Thyroid gland (tissue), 4 donors: ENCODE results near the gene ARFGEF2. TPM values are rescaled to one million over a fixed set of nuclear protein-coding genes. Genes with fewer than 3 reads are reported as not detected.

Source experiments
- DNase-seq, 2 donors: peaks; one replicate each; pipeline ENCODE4 v3.0.0-alpha.2; 2019
- H3K27ac ChIP-seq, 3 donors: fragments of 200-600 bp; sonication (generic); 1 replicate in 2 of 3; 2 replicates in 1 of 3; pipeline ENCODE4 v1.5.1; 2016 to 2019; ENCODE audit warnings: mild to moderate bottlenecking in 1 of 3, moderate library complexity in 1 of 3
- H3K27me3 ChIP-seq: fragments of 200-600 bp; sonication (generic); one replicate; pipeline ENCODE4 v1.5.1; 2019
- H3K36me3 ChIP-seq, 2 donors: fragments of 200-600 bp; sonication (generic); one replicate each; pipeline ENCODE4 v1.5.1; 2016 to 2019
- H3K4me1 ChIP-seq, 2 donors: fragments of 200-600 bp; sonication (generic); one replicate each; pipeline ENCODE4 v1.5.1; 2017 to 2019
- H3K4me3 ChIP-seq, 3 donors: fragments of 200-600 bp; sonication (generic); replicated peaks in 1 of 3; 1 replicate in 2 of 3; 2 replicates in 1 of 3; pipeline ENCODE4 v1.5.1; 2016; ENCODE audit warnings: mild to moderate bottlenecking in 1 of 3
- H3K9me3 ChIP-seq: fragments of 200-600 bp; sonication (generic); one replicate; pipeline ENCODE4 v1.5.1; 2017
- POLR2A ChIP-seq, 2 donors: fragments of 450-650 bp; IDR thresholded peaks; one replicate each; pipeline ENCODE4 v1.6.1; 2017; ENCODE audit warnings: antibody characterized with exemption in 2 of 2, mild to moderate bottlenecking in 2 of 2, moderate library complexity in 1 of 2
- WGBS, 2 donors: methylation state at CpG; one replicate each; pipeline ENCODE4 v1.1.5; 2017; 5-methylcytosine and 5-hydroxymethylcytosine counted together
- intact Hi-C: fragments of 100-400 bp; cut with DNase I; formaldehyde crosslinking; loops from one replicate; pipeline ENCODE4 v1.15.1; 2023
- total RNA-seq, 4 donors: library from RNA; depleted of rRNA; stranded (reverse); fragments of >200 nt; gene quantifications; one replicate each; pipeline ENCODE4 v1.2.3, GENCODE V29; 2016
- TF ChIP-seq, protein P1 (sequence below), 6 experiments: fragments of 200-600 bp in 3 of 6; fragments of 450-650 bp in 3 of 6; sonication (generic) in 3 of 6; IDR thresholded peaks; one replicate each; pipeline ENCODE4 v1.5.1; 2016 to 2019; ENCODE audit warnings: antibody characterized with exemption in 6 of 6, mild to moderate bottlenecking in 2 of 6, inconsistent platforms in 1 of 6, moderate library complexity in 1 of 6

The ARFGEF2 gene
- total RNA-seq, 4 donors from 2014 or later = 92.3 to 131 (median 101) TPM

DNA sequence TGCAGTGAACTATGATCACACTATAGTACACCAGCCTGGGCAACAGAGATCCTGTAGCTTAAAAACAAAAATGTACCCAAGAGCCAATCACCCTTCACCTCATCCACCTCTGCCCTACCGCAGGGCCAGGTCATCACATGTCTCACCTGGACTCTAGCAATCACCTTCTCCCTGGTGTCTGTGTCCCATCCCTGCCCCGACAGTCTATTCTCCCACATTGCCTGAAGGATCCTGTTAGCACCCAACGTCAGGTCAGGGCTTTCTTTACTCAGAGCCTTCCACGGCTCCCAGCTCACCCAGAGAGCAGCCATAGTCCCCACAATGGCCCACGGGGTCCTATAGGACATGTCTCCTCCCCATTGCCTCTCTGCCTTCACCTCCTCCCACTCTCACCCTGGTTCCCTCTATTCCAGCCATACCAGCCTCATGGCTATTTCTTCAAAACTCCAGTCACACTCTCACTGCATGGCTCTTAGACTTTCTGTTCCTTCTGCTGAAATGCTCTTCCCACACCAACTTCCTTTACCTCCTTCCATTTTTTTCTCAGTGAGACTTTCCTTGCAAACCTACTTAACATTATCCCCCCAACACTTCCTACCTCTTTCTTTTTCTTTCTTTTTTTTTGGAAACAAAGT, 22.5 kb upstream of the ARFGEF2 start:
- no peak overlapping the region for H3K27ac ChIP-seq
- intact Hi-C loops = no loop called here
- no peaks in the 10 kb centered on the region for H3K36me3 ChIP-seq
- no peaks in the 10 kb centered on the region for H3K4me1 ChIP-seq
- 87 to 90% methylated on average over 5 of the region's 5 CpGs for WGBS, 2 donors
- TF ChIP-seq, protein P1, sequence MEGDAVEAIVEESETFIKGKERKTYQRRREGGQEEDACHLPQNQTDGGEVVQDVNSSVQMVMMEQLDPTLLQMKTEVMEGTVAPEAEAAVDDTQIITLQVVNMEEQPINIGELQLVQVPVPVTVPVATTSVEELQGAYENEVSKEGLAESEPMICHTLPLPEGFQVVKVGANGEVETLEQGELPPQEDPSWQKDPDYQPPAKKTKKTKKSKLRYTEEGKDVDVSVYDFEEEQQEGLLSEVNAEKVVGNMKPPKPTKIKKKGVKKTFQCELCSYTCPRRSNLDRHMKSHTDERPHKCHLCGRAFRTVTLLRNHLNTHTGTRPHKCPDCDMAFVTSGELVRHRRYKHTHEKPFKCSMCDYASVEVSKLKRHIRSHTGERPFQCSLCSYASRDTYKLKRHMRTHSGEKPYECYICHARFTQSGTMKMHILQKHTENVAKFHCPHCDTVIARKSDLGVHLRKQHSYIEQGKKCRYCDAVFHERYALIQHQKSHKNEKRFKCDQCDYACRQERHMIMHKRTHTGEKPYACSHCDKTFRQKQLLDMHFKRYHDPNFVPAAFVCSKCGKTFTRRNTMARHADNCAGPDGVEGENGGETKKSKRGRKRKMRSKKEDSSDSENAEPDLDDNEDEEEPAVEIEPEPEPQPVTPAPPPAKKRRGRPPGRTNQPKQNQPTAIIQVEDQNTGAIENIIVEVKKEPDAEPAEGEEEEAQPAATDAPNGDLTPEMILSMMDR (IDR thresholded peaks at IDR 0.05) = no peak
- TF ChIP-seq POLR2A (IDR thresholded peaks at IDR 0.05) = no peak
- H3K4me3 ChIP-seq = no peak overlapping the region
- H3K9me3 ChIP-seq = no peaks in the 10 kb centered on the region
- no peaks in the 10 kb centered on the region for H3K27me3 ChIP-seq
- no peak for DNase-seq

DNA sequence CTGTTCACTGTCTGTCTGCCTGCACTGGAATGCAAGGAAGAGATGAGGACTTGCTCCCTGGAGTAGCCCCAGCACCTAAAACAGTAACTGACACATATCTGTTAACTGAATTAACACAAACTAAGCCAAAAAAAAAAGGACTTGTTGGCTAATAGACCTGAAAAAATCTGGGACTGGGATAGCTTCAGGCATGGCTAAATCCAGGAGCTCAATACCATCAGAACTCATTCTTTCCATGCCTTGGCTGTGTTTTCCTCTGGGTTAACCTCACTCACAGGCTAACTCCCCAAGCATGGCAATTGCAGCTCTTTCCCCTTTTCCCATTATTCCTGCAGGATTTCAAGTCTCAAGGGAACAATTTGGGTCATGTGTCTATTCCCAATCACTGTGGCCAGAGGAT, 21.6 kb upstream of the ARFGEF2 start:
- H3K27ac ChIP-seq = no peak overlapping the region
- no peak for DNase-seq
- H3K27me3 ChIP-seq = no peaks in the 10 kb centered on the region
- intact Hi-C loops = no loop called here
- H3K9me3 ChIP-seq = no peaks in the 10 kb centered on the region
- H3K36me3 ChIP-seq = no peaks in the 10 kb centered on the region
- TF ChIP-seq, protein P1 (IDR thresholded peaks at IDR 0.05) = no peak
- no peak for TF ChIP-seq POLR2A (IDR thresholded peaks at IDR 0.05)
- no peak overlapping the region for H3K4me3 ChIP-seq
- H3K4me1 ChIP-seq = peaks cover 0 to 4% of the 10 kb centered on the region in 2 donors

DNA sequence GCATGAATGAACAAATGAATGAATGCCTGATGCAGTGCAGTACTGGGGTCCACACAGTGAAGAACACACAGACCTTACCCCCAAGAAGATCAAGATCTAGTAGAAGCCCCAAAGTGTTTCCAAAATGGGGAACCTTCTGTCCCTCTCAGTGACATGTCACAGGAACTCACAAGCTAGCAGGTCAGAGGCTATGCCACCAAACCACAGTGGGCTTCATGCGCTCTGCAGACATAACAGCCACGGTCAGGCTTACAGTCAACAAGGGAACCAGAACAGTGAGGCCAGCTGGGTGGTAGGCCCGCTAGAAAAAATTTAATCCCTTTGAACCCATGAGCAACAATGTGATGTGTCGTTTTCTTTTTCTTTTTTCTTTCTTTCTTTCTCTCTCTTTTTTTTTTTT, 20.2 kb upstream of the ARFGEF2 start:
- Histone ChIP-seq H3K9me3 (no peaks in the 10 kb centered on the region), H3K4me1 (peaks cover 0 to 4% of the 10 kb centered on the region in 2 donors), H3K27me3 (no peaks in the 10 kb centered on the region), H3K27ac (no peak overlapping the region), H3K4me3 (no peak overlapping the region), H3K36me3 (no peaks in the 10 kb centered on the region)
- intact Hi-C loops = no loop called here
- TF ChIP-seq, protein P1 (IDR thresholded peaks at IDR 0.05) = no peak
- TF ChIP-seq POLR2A (IDR thresholded peaks at IDR 0.05) = no peak
- WGBS, 2 donors = 90 to 91% methylated on average over 4 of the region's 4 CpGs
- no peak for DNase-seq

DNA sequence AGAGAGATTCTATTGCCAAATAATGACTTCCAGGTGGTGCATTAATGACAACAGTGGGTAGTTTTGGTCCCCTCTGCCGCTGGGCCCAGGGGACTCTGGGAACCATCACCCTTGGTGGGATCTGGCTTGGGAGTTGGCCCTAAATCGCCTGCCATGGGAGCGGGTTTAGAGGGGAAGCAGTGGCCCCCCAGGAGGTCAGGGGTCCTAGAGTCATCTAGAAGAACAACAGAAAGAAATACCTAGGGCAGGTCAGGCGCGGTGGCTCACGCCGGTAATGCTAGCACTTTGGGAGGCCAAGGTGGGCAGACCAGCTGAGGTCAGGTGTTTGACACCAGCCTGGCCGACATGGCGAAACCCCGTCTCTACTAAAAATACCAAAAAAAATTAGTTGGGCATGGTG, 17.8 kb upstream of the ARFGEF2 start:
- no peak overlapping the region for H3K4me3 ChIP-seq
- intact Hi-C loops = loop anchor here (2.0 kb wide), 1 partner anchor 247 kb away; no protein-coding TSS in a partner anchor
- TF ChIP-seq, protein P1 (IDR thresholded peaks at IDR 0.05) = no peak
- no peak for TF ChIP-seq POLR2A (IDR thresholded peaks at IDR 0.05)
- WGBS, 2 donors = 90 to 93% methylated on average over 10 of the region's 10 CpGs
- no peaks in the 10 kb centered on the region for H3K36me3 ChIP-seq
- H3K4me1 ChIP-seq = peaks cover 0 to 4% of the 10 kb centered on the region in 2 donors
- H3K27ac ChIP-seq = no peak overlapping the region
- no peak for DNase-seq
- H3K9me3 ChIP-seq = no peaks in the 10 kb centered on the region
- H3K27me3 ChIP-seq = no peaks in the 10 kb centered on the region

DNA sequence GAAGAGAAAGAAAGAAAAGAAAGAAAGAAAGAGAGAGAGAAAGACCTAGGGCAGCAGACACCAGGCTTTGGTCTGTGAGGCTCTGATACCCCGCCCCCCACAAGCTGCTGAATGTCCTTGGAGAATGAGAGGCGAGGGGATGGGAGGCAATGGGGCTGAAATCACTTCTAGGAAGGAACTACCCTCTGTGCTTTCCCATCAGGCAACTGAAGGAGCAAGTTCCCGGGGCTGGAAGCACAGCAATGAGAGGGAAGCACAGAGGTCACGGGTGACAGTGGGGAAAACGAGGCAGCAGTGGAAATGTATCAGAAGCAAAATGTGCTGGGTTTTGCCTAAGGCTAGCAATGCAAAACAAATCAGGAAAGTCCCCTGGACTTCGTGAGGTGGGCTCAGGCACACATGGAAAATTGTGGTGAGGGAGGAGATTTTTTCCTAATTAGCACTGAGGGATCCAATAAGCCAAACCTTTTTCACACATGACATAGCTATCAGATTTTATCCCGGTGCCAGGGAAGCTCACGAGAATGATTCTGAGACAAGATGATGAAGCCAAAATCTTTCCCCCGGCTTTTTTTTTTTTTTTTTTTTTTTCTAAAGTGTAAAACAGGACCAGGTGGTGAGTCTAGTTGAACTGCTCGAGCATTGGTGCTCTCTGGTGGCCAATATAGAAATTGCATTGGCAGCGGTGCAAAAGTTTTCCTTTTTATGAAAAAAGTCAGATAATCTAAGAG, 16.8 kb upstream of the ARFGEF2 start:
- Histone ChIP-seq H3K9me3 (no peaks in the 10 kb centered on the region), H3K27me3 (no peaks in the 10 kb centered on the region), H3K27ac (no peak overlapping the region), H3K4me1 (peaks cover 0 to 4% of the 10 kb centered on the region in 2 donors), H3K36me3 (no peaks in the 10 kb centered on the region), H3K4me3 (no peak overlapping the region)
- peak; percentile 57 to 66 for DNase-seq
- WGBS, 2 donors = 15 to 24% methylated on average over 11 of the region's 11 CpGs
- TF ChIP-seq POLR2A (IDR thresholded peaks at IDR 0.05) = no peak
- TF ChIP-seq, protein P1 (IDR thresholded peaks at IDR 0.05) = peak; percentile 73 to 89 (median 81)
- intact Hi-C loops = loop anchor here (2.0 kb wide), 1 partner anchor 248 kb away; no protein-coding TSS in a partner anchor
